ENCODE measurements around the gene TNFRSF11A. TPM values are rescaled to one million over a fixed set of nuclear protein-coding genes. Genes with fewer than 3 reads are reported as not detected.

The TNFRSF11A gene
- total RNA-seq, 6 donors from 2014 or later = 1.7 to 5.9 (median 4.4) TPM

DNA sequence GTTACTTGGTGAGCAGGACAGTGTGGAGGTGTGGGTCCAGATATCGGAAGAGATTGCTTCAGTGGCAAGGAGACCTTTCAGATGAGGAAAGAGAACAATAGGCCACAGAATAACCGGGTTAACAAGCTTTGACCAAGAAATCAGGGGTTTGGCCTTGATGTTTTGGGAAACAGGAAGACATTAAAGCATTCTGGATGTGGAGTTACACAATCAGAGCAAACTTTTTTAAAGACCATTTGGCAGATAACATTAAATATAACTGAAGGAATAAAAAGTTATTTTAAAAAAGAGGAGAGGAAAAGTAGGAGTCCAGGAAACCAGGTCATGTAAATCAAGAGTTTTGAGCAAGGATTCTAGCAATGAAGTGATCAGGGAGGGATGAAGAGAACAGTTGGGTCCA, 35.7 kb downstream of the TNFRSF11A start:
- DNase-seq = no peak
- no peaks in the 10 kb centered on the region for H3K9me3 ChIP-seq
- TF ChIP-seq POLR2AphosphoS5 (IDR thresholded peaks at IDR 0.05) (no peak), EP300 (IDR thresholded peaks at IDR 0.05) (no peak)
- TF ChIP-seq, protein P1, sequence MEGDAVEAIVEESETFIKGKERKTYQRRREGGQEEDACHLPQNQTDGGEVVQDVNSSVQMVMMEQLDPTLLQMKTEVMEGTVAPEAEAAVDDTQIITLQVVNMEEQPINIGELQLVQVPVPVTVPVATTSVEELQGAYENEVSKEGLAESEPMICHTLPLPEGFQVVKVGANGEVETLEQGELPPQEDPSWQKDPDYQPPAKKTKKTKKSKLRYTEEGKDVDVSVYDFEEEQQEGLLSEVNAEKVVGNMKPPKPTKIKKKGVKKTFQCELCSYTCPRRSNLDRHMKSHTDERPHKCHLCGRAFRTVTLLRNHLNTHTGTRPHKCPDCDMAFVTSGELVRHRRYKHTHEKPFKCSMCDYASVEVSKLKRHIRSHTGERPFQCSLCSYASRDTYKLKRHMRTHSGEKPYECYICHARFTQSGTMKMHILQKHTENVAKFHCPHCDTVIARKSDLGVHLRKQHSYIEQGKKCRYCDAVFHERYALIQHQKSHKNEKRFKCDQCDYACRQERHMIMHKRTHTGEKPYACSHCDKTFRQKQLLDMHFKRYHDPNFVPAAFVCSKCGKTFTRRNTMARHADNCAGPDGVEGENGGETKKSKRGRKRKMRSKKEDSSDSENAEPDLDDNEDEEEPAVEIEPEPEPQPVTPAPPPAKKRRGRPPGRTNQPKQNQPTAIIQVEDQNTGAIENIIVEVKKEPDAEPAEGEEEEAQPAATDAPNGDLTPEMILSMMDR (IDR thresholded peaks at IDR 0.05) = no peak
- WGBS, 2 donors = 28 to 63% methylated on average over 2 of the region's 2 CpGs
- ATAC-seq (ENCODE audit: low FRiP score in 2 of 2) = no peak
- no peak overlapping the region for H3K4me3 ChIP-seq
- no peaks in the 10 kb centered on the region for H3K4me1 ChIP-seq
- H3K27ac ChIP-seq = no peak overlapping the region
- no peaks in the 10 kb centered on the region for H3K27me3 ChIP-seq
- no peaks in the 10 kb centered on the region for H3K36me3 ChIP-seq

DNA sequence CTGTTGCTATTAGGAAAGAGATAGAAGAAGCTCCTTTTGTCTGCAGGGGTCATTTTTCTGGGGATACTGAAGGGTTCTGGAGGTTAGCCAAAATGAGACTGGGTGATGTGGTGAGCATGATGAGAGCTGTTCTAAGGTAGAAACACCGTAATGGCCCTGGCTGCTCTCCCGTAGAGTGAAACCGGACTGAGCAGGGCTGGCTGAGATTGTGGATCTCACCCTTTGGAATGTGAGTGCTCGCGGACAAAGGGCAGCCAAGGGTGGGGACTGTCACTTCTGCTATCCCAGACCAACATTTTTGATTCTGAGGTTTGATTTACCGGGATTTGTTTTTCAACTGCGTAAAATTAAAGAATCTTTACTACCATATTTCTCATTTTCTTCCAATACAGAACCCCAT, 36.2 kb downstream of the TNFRSF11A start:
- ATAC-seq (ENCODE audit: low FRiP score in 2 of 2) = no peak
- no peaks in the 10 kb centered on the region for H3K36me3 ChIP-seq
- DNase-seq = no peak
- H3K27ac ChIP-seq = no peak overlapping the region
- WGBS, 2 donors = 83 to 85% methylated on average over 7 of the region's 7 CpGs
- no peak for TF ChIP-seq EP300 (IDR thresholded peaks at IDR 0.05)
- no peak for TF ChIP-seq POLR2AphosphoS5 (IDR thresholded peaks at IDR 0.05)
- TF ChIP-seq POLR2A (IDR thresholded peaks at IDR 0.05) = no peak
- TF ChIP-seq, protein P1 (IDR thresholded peaks at IDR 0.05) = no peak
- H3K4me1 ChIP-seq = no peaks in the 10 kb centered on the region
- no peaks in the 10 kb centered on the region for H3K9me3 ChIP-seq
- no peak overlapping the region for H3K4me3 ChIP-seq
- no peaks in the 10 kb centered on the region for H3K27me3 ChIP-seq

DNA sequence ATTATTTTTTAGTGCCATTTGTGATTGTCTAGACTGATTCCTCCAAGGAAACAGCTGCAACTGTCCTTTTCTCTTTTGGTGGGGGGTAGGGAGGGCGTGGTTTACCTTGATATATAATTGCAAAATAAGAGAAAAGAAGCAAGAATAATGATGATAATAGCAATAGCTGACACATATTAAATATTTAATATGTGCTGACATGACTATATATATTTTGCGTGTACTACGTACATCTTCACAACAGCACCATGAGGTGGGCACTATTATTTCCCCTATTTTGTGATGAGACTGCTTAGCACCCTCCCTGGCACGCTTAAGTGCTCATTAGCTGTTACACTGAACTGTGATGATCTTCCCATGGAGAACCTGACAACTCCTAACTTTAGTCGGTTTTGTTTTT, 39.4 kb downstream of the TNFRSF11A start:
- Histone ChIP-seq H3K27me3 (no peaks in the 10 kb centered on the region), H3K4me1 (no peaks in the 10 kb centered on the region), H3K4me3 (no peak overlapping the region), H3K9me3 (no peaks in the 10 kb centered on the region), H3K36me3 (no peaks in the 10 kb centered on the region), H3K27ac (no peak overlapping the region)
- 82 to 91% methylated on average over 5 of the region's 5 CpGs for WGBS, 2 donors
- TF ChIP-seq, protein P1 (IDR thresholded peaks at IDR 0.05) = no peak
- no peak for TF ChIP-seq POLR2AphosphoS5 (IDR thresholded peaks at IDR 0.05)
- ATAC-seq (ENCODE audit: low FRiP score in 2 of 2) (no peak), DNase-seq (no peak)

DNA sequence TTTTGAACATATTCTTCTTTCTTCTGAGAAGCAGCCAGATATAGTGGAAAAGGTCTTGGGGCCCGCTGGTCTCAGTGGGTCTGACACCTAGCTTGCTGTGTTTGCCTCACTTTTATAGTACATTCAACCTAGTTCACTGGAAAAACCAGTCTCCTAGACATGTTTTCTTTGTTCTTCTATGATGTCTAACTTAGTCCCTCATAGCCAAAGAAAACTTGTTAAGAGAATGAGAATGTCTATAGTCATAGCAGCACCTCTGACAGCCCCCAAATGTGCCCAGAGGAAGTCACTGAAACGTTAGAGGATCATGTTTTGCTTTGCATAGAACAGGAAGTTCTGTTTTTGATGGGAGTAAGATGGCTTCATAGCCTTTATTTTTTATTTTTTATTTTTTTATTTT, 40.3 kb downstream of the TNFRSF11A start:
- no peaks in the 10 kb centered on the region for H3K4me1 ChIP-seq
- DNase-seq (no peak), ATAC-seq (ENCODE audit: low FRiP score in 2 of 2) (no peak)
- TF ChIP-seq EP300 (IDR thresholded peaks at IDR 0.05) (no peak), POLR2A (IDR thresholded peaks at IDR 0.05) (no peak), POLR2AphosphoS5 (IDR thresholded peaks at IDR 0.05) (no peak)
- TF ChIP-seq, protein P1 (IDR thresholded peaks at IDR 0.05) = no peak
- no peak overlapping the region for H3K4me3 ChIP-seq
- H3K27ac ChIP-seq = no peak overlapping the region
- no peaks in the 10 kb centered on the region for H3K36me3 ChIP-seq
- no peaks in the 10 kb centered on the region for H3K9me3 ChIP-seq
- no peaks in the 10 kb centered on the region for H3K27me3 ChIP-seq
- 53 to 56% methylated on average over 2 of the region's 2 CpGs for WGBS, 2 donors

DNA sequence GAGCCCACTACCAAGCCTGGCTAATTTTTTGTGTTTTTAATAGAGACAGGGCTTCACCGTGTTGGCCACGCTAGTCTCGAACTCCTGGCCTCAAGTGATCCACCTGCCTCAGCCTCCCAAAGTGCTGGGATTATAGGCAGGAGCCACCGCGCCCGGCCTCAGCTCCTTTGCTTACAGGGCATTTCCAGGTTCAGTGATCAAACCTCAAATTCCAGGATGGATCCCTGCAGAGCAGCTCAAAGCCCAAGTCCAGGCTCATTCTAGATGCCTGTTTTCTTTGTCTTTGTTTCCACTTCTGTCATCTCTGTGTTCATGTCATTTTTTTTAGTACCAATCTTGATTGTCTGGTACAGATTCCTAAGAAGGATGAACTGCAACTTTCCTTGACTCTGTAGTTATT, 41.9 kb downstream of the TNFRSF11A start:
- WGBS, 2 donors = 94 to 97% methylated on average over 6 of the region's 6 CpGs
- Histone ChIP-seq H3K27me3 (no peaks in the 10 kb centered on the region), H3K9me3 (no peaks in the 10 kb centered on the region), H3K27ac (no peak overlapping the region), H3K4me3 (no peak overlapping the region), H3K4me1 (no peaks in the 10 kb centered on the region), H3K36me3 (no peaks in the 10 kb centered on the region)
- ATAC-seq (ENCODE audit: low FRiP score in 2 of 2) (no peak), DNase-seq (no peak)
- TF ChIP-seq EP300 (IDR thresholded peaks at IDR 0.05) (no peak), POLR2AphosphoS5 (IDR thresholded peaks at IDR 0.05) (no peak), POLR2A (IDR thresholded peaks at IDR 0.05) (no peak)
- TF ChIP-seq, protein P1 (IDR thresholded peaks at IDR 0.05) = no peak
